HG02970 (cell line): ENCODE measurements around the gene TC2N.
"Not testable (repeated sequence)": the region's sequence is repeated elsewhere in the genome, so short reads cannot be mapped to it uniquely, and the experiment has no call there.

Source experiments
- ATAC-seq: cut with Tn5 transposase; IDR thresholded peaks from one replicate; pipeline ENCODE4 v1.9.1; 2021; ENCODE audit warnings: mild to moderate bottlenecking, moderate library complexity, moderate number of reproducible peaks; ENCODE audit not compliant: unreplicated experiment, low FRiP score

The TC2N gene

DNA sequence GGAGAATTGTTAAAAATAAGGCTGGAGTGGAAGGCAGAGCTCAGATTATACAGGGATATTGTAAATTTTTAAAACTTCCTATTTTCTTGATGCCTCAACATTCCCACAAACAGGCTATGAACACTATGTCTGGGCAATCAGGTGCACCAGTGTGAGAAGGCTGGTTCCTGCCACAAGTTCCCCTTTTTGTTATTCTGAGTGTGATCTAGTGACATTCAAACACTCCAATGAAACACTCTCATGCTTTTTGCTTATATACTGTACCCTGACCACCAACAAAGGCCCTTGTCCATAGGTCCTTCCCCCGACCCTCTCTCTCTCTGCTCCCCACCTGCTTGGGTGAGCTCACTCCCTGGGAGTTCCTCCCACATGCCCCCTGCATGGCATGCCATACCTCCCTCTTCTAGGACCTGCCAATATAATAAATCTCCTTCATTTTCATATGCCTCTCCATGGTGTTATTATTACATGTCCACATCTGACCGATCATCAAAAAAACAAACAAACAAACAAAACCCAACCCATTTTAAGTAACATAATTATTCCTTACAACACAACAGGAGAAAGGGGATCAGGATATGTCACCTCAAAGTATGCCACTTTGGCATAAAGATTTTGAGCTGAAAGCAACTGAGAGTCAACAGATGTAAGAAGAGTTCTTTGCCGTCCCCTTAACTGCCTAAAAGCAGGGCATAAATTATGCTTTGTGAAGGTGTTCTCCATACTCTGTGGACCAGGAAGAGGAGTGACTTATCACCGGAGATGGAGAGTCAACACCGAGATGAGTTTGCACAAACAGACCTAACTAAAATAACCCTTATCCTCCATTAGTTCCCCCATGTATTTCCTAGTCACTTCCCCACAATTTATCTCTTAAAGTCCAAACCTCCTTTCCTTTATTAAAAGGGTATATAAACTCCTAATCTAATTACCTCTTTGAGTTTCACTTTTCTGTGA is 92.9 kb downstream of the TC2N start:
- no peak for ATAC-seq

- ATAC-seq = no peak
Observed at GRCh38 chr14:91770185-91770584, 97.2 kb downstream of the TC2N start.

GRCh38 chr14:91755570-91756295 is 111.6 kb downstream of the TC2N start:
- no peak for ATAC-seq

GRCh38 chr14:91754819-91755218 is 112.5 kb downstream of the TC2N start:
- ATAC-seq = no peak

- ATAC-seq = no peak
Observed at GRCh38 chr14:91754185-91754584, 113.2 kb downstream of the TC2N start.

DNA sequence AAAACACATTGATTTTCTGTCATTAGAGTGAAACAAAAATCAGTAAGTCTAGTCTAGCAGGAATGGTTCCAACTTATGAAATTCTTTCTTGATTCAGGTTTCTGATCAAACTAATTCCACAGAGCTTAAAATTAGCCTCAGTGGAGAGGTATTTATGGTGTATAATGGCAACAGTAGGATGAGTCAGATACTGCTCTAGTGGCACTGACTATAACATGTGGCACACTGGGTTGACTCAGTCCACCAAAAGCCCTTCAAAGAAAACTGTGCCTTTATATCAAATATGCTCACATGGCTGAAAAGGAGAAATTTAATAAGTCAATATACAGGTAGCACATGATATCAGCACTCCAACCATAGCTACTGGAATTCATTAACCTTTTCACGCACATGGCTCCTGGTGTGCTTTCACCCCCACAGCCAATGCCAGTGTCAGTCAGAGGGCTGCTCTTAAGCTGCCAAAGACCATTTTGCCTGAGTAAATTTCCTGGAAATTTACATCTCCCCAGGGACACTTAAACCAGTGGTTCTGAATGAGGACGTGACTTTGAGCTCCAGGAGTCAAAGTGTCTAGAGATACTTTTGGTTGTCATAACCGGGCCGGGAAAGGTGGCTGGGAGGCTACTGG is 113.7 kb downstream of the TC2N start:
- ATAC-seq = no peak

DNA sequence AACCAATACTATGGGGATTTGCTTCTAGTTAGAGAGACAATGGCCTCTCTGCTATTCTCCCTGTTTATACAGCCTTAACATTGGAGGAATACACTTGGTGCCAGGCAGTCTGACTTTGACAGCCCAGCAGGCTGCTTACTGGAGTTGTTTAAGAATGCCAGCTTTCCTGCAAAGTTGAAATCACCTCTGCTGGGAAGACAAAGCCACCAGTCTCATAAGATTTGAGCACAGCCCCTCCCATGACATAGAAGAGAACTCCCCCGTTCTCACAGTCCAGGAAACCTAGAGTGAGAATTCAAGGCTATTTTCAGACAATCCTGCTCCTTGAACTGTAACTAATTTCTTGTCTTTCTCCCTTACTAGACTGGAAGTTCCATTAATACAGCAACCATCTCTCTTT is 114.4 kb downstream of the TC2N start:
- ATAC-seq = no peak

GRCh38 chr14:91751719-91752118 is 115.6 kb downstream of the TC2N start:
- no peak for ATAC-seq

- ATAC-seq = no peak
Observed at GRCh38 chr14:91750634-91751198, 116.6 kb downstream of the TC2N start.

- ATAC-seq = no peak
Observed at GRCh38 chr14:91749868-91750267, 117.5 kb downstream of the TC2N start.

GRCh38 chr14:91748049-91748448 is 119.3 kb downstream of the TC2N start:
- no peak for ATAC-seq

- no peak for ATAC-seq
Observed at GRCh38 chr14:91745344-91745743, 122.0 kb downstream of the TC2N start.

DNA sequence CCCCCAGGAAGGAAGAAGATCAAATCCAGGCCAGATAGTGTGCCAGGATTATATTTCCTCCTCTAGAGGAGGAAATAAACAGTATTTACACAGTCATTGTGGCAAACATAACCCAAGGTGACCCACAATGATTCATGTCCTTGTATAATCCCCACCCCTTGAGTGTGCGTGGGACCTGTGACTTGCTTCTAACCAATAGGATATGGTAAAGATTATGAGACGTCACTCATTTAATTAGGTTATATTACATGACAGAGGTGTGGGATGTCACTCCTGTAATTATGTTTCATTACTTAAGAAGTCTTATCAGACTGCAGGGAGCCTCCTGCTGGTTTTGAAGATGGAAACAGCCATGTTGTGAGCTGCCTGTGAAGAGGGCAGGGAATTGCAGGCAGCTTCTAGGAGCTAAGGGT is 123.3 kb downstream of the TC2N start:
- no peak for ATAC-seq

- ATAC-seq = no peak
Observed at GRCh38 chr14:91743305-91743653, 124.1 kb downstream of the TC2N start.

DNA sequence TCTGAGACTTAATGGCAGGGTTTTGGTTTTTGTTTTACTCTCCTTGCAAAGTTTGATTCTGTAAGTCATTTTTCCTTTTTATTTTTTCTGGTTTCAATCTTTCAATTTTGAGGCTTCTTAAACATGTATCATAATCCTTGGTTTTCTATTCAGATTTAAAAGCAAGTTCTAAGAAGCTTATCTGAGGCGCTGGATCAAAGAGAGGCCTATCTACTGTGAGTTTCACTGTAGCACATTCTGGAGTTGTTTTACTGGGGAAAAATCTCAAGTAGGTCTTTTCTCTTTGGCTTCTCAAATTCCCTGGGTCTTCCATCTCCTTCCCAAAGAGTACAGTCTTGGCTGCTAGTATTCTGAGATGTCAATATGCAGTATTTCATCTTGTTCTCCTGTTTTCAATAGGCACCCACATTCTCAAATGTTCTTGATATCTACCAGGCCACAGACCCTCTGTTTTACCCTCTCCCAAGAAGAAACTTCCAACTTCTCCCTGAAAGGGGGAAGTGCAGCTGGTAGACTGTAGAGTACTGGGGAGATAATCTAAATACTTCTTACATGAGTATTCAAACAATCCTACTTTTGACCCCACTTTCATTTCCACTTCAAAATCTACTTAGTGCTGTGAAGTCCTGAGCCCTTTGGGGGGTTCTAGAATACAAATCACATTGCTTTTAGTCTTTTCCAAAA is 124.6 kb downstream of the TC2N start:
- no peak for ATAC-seq

GRCh38 chr14:91739867-91740266 is 127.5 kb downstream of the TC2N start:
- not testable (repeated sequence) for ATAC-seq

DNA sequence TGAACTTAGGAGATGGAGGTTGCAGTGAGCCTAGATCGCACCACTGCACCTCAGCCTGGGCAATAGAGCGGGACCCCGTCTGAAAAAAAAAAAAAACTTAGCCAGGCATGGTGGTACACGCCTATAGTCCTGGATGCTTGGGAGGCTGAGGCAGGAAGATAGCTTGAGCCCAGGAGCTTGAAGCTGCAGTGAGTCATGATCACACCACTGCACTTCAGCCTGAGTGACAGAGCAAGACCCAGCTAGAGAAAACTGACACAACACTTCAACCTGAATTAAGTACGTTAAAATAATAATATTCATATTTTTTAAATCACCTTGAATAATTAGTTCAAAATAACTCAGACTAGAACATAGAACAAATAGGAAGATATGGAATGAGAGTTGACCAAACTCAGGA is 129.7 kb downstream of the TC2N start:
- no peak for ATAC-seq

- no peak for ATAC-seq
Observed at GRCh38 chr14:91732859-91733477, 134.4 kb downstream of the TC2N start.

GRCh38 chr14:91732439-91732838 is 134.9 kb downstream of the TC2N start:
- ATAC-seq = no peak

GRCh38 chr14:91731986-91732385 is 135.3 kb downstream of the TC2N start, which contains the start of gene CATSPERB:
Gene CATSPERB, minus strand, starts transcription at chr14:91732086. Its CDS starts 2,607 bp downstream, at chr14:91729479.
- no peak for ATAC-seq
